Bronchial epithelial cell (primary cell): ENCODE measurements around the gene ATP2B2. TPM values are rescaled to one million over a fixed set of nuclear protein-coding genes. Genes with fewer than 3 reads are reported as not detected.

Experiments used
- DNase-seq: peaks from one replicate; pipeline ENCODE4 v3.0.0-alpha.2; 2010; ENCODE audit warnings: low read depth
- FAIRE-seq: peaks from 2 replicates; lab custom pipeline; 2011; peaks lifted over from hg19 to GRCh38; lab: Jason Lieb, UNC
- H3K27me3 ChIP-seq: 2 replicates; pipeline ENCODE4 v1.5.1; 2011; ENCODE audit warnings: low read length; ENCODE audit not compliant: control insufficient read depth, insufficient read depth
- H3K36me3 ChIP-seq: 2 replicates; pipeline ENCODE4 v1.5.1; 2011; ENCODE audit warnings: low read length; ENCODE audit not compliant: control insufficient read depth, insufficient read depth
- H3K4me3 ChIP-seq: 2 replicates; pipeline ENCODE4 v1.5.1; 2011; ENCODE audit warnings: mild to moderate bottlenecking, low read depth, low read length, control low read depth
- total RNA-seq: library from RNA; depleted of rRNA; stranded (reverse); fragments of >200 nt; gene quantifications from 2 replicates; pipeline ENCODE4 v1.2.1, GENCODE V29; 2014
- TF ChIP-seq, protein P1 (sequence below): IDR thresholded peaks from 2 replicates; pipeline ENCODE4 v1.5.1; 2011; ENCODE audit warnings: mild to moderate bottlenecking, moderate library complexity, low read length, control low read depth, inconsistent platforms; ENCODE audit not compliant: insufficient read depth, severe bottlenecking

Gene ATP2B2
- total RNA-seq, 1 donor from 2014 or later = not detected

DNA sequence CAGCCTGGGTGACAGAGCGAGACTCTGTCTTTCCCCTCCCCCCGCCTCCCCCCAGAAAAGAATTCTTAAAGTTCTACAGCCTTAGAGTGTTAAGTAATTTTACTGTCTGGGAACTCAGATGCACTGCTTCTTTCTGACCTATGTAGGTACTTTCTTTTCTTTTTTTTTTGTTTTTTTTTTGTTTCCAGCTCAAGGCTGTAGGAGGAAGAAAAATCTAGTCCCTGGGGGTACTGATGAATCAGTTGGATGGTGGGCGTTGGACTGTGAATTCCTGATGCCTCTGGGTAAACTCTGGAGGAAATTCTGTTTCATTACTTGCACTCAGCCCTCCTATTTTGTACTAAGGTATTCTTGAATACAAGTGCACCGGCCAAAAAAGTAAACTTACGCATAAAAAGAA, 223.4 kb downstream of the ATP2B2 start:
- DNase-seq (no peak), FAIRE-seq (no peak)
- Histone ChIP-seq H3K27me3 (no peaks in the 10 kb centered on the region), H3K4me3 (no peak overlapping the region), H3K36me3 (peaks cover 14% of the 10 kb centered on the region)
- TF ChIP-seq, protein P1, sequence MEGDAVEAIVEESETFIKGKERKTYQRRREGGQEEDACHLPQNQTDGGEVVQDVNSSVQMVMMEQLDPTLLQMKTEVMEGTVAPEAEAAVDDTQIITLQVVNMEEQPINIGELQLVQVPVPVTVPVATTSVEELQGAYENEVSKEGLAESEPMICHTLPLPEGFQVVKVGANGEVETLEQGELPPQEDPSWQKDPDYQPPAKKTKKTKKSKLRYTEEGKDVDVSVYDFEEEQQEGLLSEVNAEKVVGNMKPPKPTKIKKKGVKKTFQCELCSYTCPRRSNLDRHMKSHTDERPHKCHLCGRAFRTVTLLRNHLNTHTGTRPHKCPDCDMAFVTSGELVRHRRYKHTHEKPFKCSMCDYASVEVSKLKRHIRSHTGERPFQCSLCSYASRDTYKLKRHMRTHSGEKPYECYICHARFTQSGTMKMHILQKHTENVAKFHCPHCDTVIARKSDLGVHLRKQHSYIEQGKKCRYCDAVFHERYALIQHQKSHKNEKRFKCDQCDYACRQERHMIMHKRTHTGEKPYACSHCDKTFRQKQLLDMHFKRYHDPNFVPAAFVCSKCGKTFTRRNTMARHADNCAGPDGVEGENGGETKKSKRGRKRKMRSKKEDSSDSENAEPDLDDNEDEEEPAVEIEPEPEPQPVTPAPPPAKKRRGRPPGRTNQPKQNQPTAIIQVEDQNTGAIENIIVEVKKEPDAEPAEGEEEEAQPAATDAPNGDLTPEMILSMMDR = no peak

DNA sequence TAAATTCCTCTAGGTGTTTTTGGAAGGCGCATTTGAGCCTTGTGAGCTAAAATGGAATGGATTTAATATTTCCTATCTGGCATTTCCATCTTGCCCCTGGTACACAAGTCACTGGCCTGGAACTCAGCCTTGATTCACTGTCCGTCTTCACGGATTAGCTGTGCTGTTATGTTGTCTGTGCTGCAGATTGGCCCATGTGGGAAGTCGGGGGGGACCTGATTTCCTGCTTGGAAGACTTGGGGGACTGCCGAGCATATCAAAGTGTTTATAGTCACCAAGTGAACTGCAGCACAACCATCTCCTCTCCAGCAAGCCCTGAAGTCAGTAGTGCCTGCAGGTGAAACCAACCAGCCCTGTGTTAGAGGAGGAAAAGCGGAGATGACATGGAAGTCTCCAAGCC, 224.8 kb downstream of the ATP2B2 start:
- no peak overlapping the region for H3K4me3 ChIP-seq
- DNase-seq (no peak), FAIRE-seq (peak; percentile 52)
- no peaks in the 10 kb centered on the region for H3K27me3 ChIP-seq
- H3K36me3 ChIP-seq = peaks cover 14% of the 10 kb centered on the region
- TF ChIP-seq, protein P1 = no peak

DNA sequence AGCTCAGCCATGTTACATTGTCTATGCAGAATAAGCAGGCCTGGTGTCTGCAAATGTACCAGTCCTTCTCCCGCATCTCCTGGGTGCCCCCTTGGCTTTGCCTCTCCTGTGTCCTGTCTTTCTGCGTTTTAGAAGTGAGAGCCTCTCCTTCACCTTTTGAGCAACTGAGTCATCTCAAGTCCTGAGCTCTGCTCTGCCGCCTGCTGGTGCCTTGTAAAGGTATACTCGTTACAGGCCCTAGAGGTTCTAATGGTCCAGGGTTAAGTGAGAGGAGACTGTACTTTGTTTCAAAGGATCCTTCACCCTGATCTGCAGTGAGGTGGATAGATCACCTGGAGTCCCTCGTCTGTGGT, 225.2 kb downstream of the ATP2B2 start:
- TF ChIP-seq, protein P1 = peak; percentile 24
- no peak overlapping the region for H3K4me3 ChIP-seq
- no peaks in the 10 kb centered on the region for H3K27me3 ChIP-seq
- peak; percentile 22 for DNase-seq
- no peak for FAIRE-seq
- peaks cover 14% of the 10 kb centered on the region for H3K36me3 ChIP-seq

DNA sequence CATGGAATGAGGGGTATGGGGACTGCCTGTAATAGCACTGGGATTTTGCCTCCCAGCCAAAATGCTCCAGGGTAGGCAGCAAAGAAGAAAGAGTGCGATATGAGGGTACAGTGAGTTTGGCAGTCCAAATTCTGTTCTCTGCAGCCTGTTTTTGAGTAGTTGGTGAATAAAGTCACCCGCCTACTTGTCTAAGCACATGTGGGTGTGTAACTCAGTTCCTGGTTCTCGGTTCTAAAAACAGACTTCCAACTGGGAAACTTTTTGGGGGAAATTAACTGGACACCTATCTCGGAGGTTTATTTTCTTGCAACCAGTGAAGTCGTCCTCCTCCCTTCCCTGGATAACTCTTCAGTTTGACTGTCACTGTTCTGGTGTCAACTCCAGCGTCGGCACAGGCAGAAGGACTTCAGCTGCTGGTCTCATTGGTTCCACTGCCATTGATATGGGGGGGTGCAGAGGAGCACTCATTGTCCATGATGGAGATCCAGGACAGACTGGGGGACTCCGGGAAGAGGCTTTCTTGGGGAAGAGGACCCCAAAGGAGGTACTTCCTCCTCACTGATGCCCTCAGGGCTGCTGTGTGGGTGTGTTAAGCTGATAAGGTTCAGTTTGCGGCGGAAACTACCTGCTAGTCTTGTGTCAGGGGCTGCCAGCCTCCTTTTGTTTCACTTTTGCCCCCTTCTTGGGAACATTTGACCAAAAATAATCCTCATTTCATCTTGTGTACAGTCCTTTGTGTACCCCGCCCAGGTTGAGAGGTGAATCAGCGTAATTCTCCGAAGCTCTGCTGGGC, 225.8 kb downstream of the ATP2B2 start:
- DNase-seq (no peak), FAIRE-seq (no peak)
- peaks cover 14% of the 10 kb centered on the region for H3K36me3 ChIP-seq
- H3K27me3 ChIP-seq = no peaks in the 10 kb centered on the region
- TF ChIP-seq, protein P1 = no peak
- H3K4me3 ChIP-seq = no peak overlapping the region

DNA sequence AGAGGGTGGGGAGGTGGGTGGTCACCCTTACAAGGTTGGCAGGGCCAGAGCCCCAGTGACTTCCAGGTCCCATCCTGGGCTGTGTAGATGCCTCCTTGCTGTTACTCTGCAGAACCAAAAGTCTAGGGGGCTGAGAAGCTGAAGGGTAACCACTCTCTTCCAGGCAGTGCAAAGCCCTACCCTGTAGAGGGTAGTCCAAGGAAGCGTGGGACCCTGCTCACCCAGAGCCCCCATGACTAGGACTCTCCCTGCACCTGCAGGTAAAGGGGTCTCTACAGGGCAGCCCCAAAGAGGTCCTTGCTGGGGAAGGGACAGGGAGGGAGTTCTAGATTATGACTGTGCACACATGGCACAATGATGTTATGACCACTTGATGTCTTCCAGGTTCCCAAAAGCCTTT, 226.9 kb downstream of the ATP2B2 start:
- Histone ChIP-seq H3K36me3 (peaks cover 14% of the 10 kb centered on the region), H3K27me3 (no peaks in the 10 kb centered on the region), H3K4me3 (no peak overlapping the region)
- TF ChIP-seq, protein P1 = no peak
- peak; percentile 73 for FAIRE-seq
- DNase-seq = no peak
